Measurements from ENCODE around the gene SLC39A1. TPM values are rescaled to one million over a fixed set of nuclear protein-coding genes. Genes with fewer than 3 reads are reported as not detected.

SLC39A1 gene
- total RNA-seq, 2 experiments from 2014 or later, result 41.6 to 44.2 TPM

DNA sequence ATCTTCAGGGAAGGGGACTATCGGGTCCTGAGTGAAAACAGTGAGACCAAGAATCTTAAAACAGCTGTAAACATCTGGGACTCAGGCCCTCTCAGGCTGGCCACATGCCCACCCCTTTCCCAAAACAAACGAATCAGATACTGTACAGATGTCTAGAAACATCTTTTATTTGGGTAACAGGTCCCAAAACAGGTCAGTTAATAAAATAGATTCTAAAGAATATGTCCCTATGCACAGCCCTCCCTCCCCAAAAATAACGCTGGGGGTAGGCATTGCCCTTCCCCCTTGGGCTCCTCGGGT, 4.4 kb downstream of the SLC39A1 start:
- ChIA-PET POLR2A (interaction anchor here (0.8 kb wide), 1 partner anchor 10 kb away, joined by 3 read pairs; no protein-coding TSS in a partner anchor), CTCF (ENCODE audit: unreplicated experiment) (no interaction called here)
- Histone ChIP-seq H3K4me1 (ENCODE audit: insufficient read depth, low read length, poor library complexity, severe bottlenecking) (peaks cover 44% of the 10 kb centered on the region), H2AFZ (ENCODE audit: low read length) (no peak overlapping the region), H3K79me2 (ENCODE audit: insufficient read depth, low read depth, low read length) (peaks cover 52% of the 10 kb centered on the region), H3K4me2 (ENCODE audit: low read length) (peak overlapping the region; percentile 60), H3K36me3 (ENCODE audit: insufficient read depth, low read length) (peaks cover 26% of the 10 kb centered on the region), H3K9me2 (ENCODE audit: insufficient read depth, low read length) (no peaks in the 10 kb centered on the region), H3K27ac (ENCODE audit: low read depth, low read length, poor library complexity, severe bottlenecking) (peak overlapping the region; percentile 14), H3K9me3 (ENCODE audit: low read length) (no peaks in the 10 kb centered on the region), H3K4me3 (ENCODE audit: low read depth, low read length, poor library complexity, severe bottlenecking) (peak overlapping the region; percentile 87), H4K20me1 (ENCODE audit: insufficient read depth, low read length) (peaks cover 15% of the 10 kb centered on the region)
- no peak for DNase-seq (ENCODE audit: low spot score)
- no TSS peak for BruUV-seq (replicated peaks)
- intact Hi-C loops (cut with micrococcal nuclease; ENCODE audit: unreplicated experiment), result loop anchor here (1.0 kb wide), 1 partner anchor 13 kb away; the partner anchor contains the start of gene DENND4B
- TF ChIP-seq, protein P1, sequence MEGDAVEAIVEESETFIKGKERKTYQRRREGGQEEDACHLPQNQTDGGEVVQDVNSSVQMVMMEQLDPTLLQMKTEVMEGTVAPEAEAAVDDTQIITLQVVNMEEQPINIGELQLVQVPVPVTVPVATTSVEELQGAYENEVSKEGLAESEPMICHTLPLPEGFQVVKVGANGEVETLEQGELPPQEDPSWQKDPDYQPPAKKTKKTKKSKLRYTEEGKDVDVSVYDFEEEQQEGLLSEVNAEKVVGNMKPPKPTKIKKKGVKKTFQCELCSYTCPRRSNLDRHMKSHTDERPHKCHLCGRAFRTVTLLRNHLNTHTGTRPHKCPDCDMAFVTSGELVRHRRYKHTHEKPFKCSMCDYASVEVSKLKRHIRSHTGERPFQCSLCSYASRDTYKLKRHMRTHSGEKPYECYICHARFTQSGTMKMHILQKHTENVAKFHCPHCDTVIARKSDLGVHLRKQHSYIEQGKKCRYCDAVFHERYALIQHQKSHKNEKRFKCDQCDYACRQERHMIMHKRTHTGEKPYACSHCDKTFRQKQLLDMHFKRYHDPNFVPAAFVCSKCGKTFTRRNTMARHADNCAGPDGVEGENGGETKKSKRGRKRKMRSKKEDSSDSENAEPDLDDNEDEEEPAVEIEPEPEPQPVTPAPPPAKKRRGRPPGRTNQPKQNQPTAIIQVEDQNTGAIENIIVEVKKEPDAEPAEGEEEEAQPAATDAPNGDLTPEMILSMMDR (conservative IDR thresholded peaks at IDR 0.05; ENCODE audit: low read length), result no peak
- TF ChIP-seq EZH2phosphoT487 (IDR thresholded peaks at IDR 0.05; ENCODE audit: borderline replicate concordance, low read depth, low read length), result no peak

DNA sequence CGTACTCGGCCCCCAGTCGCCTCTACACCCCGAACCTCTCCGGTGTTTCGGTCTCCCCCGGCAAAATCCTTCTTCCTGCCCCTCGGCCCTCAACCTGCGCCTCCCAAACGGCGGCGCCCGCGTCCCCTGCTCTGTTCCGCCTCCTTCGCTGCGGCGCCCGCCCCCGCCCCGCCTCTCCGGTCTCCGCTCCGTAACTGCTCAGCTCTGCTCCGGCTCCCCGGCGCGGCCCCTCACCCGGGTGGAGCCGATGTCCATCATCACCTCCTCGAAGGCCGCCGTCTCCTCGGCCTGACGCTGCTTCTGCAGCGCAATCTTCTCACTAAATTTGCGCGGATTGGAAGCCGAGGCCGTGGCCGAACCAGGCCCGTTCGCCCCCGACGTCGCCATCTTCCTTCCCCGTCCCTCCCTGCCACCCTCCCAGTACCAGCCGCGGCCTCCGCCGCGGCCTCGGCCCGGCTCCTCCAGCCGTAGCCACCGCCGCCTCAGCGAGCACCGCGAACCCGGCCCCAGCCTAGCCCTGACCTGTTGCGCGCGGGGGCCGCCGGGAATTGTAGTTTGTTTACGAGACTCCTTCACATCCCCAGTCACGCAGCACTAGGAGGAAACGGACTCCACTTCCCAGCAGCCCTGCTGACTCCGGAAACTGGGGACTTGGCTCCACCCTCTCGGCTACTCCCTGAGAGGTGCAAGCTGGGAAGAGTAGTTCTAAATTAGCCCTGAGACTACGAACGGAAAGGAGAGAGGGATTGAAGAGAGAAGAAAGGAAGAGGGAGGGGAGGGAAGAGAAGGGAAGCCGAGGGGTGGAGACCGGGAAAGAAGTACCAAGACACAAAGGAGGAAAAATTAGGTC, 5.0 kb downstream of the SLC39A1 start, which contains the start of gene CRTC2:
Gene CRTC2 (minus strand): TSS at position 502 of the 850 bp plus-strand sequence. CDS start 115 bp downstream, at position 387.
- intact Hi-C loops (cut with micrococcal nuclease; ENCODE audit: unreplicated experiment), result loop anchor here (1.0 kb wide), 1 partner anchor 12 kb away; the partner anchor contains the start of gene DENND4B
- Histone ChIP-seq H3K36me3 (ENCODE audit: insufficient read depth, low read length) (peaks cover 32% of the 10 kb centered on the region), H4K20me1 (ENCODE audit: insufficient read depth, low read length) (peaks cover 18% of the 10 kb centered on the region), H3K4me2 (ENCODE audit: low read length) (peak within 1 kb of the TSS; percentile 97), H3K79me2 (ENCODE audit: insufficient read depth, low read depth, low read length) (peaks cover 53% of the 10 kb centered on the region), H3K9me2 (ENCODE audit: insufficient read depth, low read length) (no peaks in the 10 kb centered on the region), H2AFZ (ENCODE audit: low read length) (peak within 1 kb of the TSS; percentile 16; the same call in 1 of the 2 replicates), H3K27ac (ENCODE audit: low read depth, low read length, poor library complexity, severe bottlenecking) (peak within 1 kb of the TSS; percentile 74), H3K9me3 (ENCODE audit: low read length) (no peaks in the 10 kb centered on the region), H3K4me1 (ENCODE audit: insufficient read depth, low read length, poor library complexity, severe bottlenecking) (peaks cover 43% of the 10 kb centered on the region), H3K4me3 (ENCODE audit: low read depth, low read length, poor library complexity, severe bottlenecking) (peak within 1 kb of the TSS; percentile 87)
- ChIA-PET CTCF (ENCODE audit: unreplicated experiment) (no interaction called here), POLR2A (interaction anchor here (0.8 to 2.5 kb wide), 2 partner anchors 8 to 9 kb away, joined by 3 to 16 read pairs; partner anchors contain the start of gene CREB3L4)
- peak; percentile 98 for DNase-seq (ENCODE audit: low spot score)
- no TSS peak for BruUV-seq (replicated peaks)
- no peak for TF ChIP-seq EZH2phosphoT487 (IDR thresholded peaks at IDR 0.05; ENCODE audit: borderline replicate concordance, low read depth, low read length)
- TF ChIP-seq, protein P1 (conservative IDR thresholded peaks at IDR 0.05; ENCODE audit: low read length), result peak; percentile 37; the same call in 1 of the 2 replicates
